Measurements from ENCODE around the gene ABI3BP.
"Not testable (repeated sequence)": the region's sequence is repeated elsewhere in the genome, so short reads cannot be mapped to it uniquely, and the experiment has no call there.

Gene ABI3BP

DNA sequence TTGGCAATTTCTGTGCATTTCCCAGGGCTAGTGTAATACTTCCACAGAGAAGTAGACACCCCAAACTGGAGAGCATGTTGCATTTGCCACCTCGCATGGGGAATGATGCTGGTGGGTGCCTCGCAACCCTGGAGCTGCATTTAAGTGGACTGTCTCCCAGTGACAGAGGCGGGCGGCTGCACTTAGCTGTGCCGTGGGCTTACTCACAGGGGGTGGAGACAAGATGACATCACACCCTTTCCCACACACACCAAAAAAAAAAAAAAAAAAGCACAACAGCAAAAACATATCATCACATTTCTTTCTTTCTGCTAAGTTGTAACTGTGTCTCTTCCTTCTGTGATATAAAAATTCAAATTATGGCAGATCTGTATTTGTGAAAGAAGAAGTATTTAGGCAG is at the start of gene ABI3BP:
Gene ABI3BP (minus strand): TSS at position 113 of the 400 bp plus-strand sequence. CDS start 37 bp downstream, at position 76.
- no peak for DNase-seq

GRCh38 chr3:101039285-101039684 is 46.1 kb upstream of the ABI3BP start:
- no peak for DNase-seq

DNA sequence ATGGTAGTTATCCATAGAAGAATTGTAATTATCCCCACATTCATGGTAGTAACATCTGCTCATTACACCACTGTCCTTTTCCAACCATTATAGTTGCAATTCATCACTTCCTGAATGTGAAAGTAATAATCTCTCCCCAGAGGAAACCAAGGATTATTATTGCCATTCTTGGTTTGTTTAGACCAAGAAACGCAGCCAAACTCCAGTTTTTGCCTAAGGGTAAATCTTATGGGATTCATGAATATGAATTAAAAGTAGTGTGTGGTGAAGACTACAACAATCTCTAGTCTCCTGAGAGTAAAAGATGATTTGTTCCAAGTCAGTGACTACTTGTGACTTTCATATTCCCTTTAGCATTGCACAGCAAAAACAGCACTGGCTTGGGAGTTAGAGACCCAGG is 45.7 kb upstream of the ABI3BP start:
- DNase-seq, result no peak

DNA sequence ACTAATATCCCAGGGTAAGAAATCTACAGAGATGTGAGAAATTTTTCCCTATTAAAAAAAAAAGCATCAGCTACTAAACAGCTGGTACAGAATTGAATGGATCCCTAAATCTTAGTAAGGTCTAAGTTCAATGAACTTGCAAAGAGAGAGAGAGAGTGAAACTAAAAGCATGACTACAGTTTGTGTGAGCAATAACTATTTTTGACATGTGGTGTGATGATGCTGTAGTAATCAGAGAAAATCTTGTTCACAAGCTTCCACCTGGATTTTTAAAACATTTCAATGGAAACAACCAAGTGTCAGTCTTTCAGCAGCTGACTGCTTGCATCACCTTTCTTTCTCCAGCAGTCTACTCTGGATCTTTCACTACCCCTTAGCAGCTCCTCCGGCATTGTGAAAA is 45.2 kb upstream of the ABI3BP start:
- DNase-seq, result no peak

GRCh38 chr3:101037613-101038012 is 44.4 kb upstream of the ABI3BP start:
- DNase-seq, result no peak

- no peak for DNase-seq
Observed at GRCh38 chr3:101036676-101037075, 43.5 kb upstream of the ABI3BP start.

GRCh38 chr3:101036213-101036618 is 43.0 kb upstream of the ABI3BP start:
- no peak for DNase-seq

DNA sequence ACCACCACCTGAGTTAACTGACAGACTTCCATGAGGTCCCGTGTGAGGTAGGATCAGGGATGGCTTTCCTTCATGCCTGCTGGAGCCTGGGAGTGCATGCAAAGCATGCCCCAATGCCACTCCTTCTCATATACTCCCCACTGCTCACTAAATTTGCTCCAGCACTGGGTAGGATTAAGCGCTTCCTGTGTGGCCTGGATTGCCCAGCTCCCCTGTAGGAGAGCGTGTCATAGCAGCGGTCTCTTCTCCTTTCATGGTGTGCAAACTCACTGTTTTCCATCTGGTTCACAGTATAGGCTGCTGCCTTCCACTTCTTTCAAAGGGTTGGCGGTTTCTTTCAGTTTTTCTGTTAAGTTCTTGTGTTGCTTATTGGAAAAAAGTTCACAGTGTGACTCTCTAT is 34.1 kb upstream of the ABI3BP start:
- no peak for DNase-seq

GRCh38 chr3:101026881-101027280 is 33.7 kb upstream of the ABI3BP start:
- no peak for DNase-seq

DNA sequence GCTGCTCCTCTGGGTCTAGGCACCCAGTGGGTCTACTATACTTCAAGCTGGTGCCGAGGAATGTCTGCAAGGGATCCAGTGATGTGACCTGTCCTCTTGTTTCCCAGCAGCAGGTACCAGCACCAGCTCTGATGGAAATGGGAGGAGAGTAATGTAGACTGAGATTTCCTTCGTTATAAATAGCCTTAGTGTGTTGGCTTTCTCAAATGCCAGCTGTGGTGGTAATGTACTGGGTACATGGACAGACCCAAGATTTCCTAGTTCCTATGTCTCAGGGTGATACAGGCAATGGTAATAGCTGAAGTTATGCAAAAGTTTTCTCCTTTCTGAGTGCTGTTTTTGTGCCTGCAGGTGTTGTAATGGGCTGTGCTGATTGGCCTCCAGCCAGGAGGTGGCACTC is 33.0 kb upstream of the ABI3BP start:
- DNase-seq, result no peak

GRCh38 chr3:101020351-101021015 is 27.3 kb upstream of the ABI3BP start:
- DNase-seq, result no peak

- no peak for DNase-seq
Observed at GRCh38 chr3:101017017-101017416, 23.8 kb upstream of the ABI3BP start.

GRCh38 chr3:101012312-101012711 is 19.1 kb upstream of the ABI3BP start:
- DNase-seq, result not testable (repeated sequence)

DNA sequence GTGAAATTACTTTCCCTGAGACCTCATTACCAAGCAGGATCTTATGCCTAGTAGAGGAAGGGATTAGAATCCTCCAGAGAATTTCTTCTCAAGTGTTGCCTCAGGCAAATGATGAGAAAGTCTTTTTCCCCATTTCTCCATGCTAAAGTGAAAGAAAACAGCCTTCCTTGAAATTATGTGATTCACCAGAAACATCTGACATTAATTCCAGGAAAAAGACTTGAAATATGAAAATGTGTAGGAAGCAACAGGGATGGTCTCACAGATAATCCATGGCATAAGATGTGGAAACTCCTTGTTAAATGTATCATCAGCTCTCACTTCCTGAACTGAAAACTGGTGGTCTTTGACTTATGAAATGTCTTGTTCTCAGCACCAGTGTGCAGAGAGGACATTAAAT is 17.9 kb upstream of the ABI3BP start:
- no peak for DNase-seq

DNA sequence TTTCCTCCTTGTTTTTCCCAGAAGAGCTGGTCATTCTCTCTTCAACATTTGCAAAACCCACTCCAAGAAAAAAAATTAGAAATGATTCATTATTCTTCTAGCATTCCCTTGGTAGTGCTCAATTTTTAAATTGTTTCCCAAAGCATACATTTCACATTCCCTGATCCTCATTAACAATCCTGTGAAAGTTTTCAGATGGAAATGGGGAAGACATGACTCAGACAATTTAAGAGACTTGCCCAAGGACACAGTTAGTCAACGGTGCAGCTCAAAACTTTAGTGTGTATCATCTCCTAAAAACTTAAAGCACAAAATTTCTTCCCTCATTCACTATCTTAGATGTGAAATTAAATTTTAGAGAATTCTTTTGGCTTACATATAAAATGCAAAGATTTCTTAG is 17.1 kb upstream of the ABI3BP start:
- DNase-seq, result no peak

DNA sequence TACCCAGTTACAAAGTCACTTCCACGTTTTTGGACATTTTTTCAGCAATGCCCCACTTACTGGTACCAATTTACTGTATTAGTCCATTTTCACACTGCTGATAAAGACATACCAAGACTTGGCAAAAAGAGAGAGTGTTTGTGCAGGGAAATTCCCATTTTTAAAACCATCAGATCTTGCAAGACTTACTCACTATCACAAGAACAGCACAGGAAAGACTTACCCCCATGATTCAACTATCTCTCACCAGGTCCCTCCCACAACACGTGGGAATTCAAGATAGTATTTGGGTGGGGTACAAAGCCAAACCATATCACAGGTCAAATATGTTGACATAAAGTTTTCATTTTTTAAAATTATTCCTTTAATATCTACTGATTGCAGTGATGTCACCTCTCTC is 16.2 kb upstream of the ABI3BP start:
- no peak for DNase-seq

DNA sequence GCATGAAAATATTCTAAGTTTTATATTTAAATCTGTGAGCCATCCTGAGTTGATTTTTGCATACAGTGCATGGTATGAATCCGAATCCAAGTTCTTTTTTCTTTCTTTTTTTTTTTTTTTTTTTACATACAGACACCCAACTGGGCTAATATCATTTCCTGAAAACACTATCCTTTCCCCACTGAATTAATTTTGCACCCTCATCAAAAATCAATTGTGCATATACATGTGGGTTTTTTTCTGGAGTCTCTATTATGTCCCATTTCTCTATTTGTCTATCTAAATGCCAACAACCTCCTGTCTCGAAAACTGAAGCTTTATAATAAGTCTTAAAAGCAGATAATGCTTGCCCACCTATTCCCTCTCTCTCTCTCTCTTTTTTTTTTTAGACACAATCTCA is 5.9 kb upstream of the ABI3BP start:
- no peak for DNase-seq

- no peak for DNase-seq
Observed at GRCh38 chr3:100994809-100995208, 1.6 kb upstream of the ABI3BP start.

DNA sequence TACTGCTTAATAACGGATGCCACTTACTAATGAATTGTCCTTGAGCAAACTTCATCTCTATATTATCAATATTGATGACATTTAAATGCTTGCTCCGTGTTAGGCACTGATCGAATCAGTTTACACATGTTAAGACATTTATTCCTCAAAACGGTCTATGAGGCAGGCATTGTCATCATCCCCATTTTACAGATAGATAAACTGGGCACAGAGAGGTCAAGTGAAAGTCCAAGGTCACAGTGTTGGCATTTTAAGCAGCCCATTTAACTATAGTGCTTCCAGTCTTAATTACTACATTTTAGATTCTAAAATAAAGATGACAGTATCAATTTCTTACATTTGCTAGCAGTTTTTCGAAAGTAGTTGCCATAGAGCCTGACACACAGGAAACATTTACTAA is 966 bp upstream of the ABI3BP start:
- DNase-seq, result no peak

DNA sequence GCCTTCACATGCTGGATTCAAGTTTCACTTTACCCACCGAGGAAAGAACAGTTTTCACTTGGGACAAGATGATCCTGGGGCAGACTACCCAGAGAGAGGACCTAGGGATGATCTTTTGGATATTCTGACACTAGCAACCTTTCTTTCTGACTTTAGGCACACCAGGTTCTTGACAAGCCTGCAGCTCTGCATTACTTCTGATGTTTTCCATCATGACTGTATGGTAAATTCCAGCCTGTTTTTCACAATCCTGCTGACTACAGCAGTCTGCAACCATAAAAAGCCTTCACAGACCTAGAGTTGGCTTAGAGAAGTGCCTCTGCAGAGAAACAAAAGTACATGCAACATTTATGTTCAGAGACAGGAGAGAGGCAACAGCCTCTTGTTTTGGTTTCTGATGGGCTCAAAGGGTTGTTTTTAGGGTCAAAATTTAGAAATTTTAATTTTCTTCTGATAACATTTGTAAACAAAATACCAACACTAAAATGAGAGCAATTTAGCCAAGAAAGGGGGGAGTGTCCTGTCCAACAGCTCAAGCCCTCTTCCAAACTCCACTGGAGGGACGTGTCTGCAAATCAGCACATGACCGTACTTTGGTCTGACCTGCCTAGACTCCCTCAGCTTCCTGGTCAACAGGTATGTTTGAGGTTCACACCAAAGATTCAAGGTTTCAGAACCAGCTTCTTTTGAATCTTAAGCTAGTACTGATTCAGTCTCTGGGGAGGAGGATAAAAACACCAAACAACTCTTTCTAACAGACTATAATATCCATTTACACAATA is 799 bp downstream of the ABI3BP start:
- no peak for DNase-seq

GRCh38 chr3:100988080-100988479 is 5.1 kb downstream of the ABI3BP start:
- DNase-seq, result no peak

DNA sequence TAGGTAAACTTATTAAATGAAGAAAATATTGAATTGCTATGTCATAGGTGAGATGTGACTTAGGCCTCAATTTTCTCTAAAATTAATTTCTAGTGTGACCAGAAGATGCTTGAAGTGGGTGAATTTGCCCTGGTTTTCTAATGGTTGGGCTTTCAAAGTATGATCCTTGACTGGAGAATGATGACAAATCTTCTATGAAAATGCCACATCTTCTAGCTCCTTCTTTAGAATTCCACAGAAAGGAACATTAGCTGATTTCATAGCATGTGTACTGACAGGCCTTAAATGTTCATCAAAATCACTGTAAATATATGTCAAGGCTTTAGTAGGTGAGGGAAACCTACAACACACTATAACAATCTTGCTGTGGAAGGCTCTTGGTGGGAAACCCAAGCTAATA is 8.9 kb downstream of the ABI3BP start:
- no peak for DNase-seq

DNA sequence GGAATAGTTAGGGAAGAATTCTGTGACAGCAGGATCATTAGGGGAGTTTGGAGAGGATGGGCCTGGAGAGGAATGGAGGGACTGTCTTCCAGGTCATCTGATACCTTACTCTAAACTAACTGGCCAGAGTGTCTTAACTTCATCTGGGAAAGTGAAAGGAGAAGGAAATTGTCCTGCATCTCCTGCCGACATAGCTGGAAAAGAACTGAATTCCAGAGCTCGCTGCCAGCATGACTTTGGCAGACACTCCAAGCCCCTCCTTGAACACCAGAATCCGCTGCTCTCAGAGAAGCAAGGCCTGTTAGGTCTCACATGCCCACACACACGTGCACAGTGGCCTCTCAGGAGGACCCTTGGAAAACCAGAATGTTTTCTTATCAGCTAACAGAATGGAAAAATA is 10.5 kb downstream of the ABI3BP start:
- no peak for DNase-seq

- no peak for DNase-seq
Observed at GRCh38 chr3:100981164-100981911, 11.9 kb downstream of the ABI3BP start.

All from SHP77 treated with DMSO at 0.1 percent for 48 hours (cell line).